Upper lobe of right lung (tissue), 1 donor: ENCODE data around the gene NGDN. TPM values are rescaled to one million over a fixed set of nuclear protein-coding genes. Genes with fewer than 3 reads are reported as not detected.

Experiments
- ATAC-seq: fragments of 200-7000 bp; cut with Tn5 transposase; one replicate; pipeline ENCODE4 v1.9.1; 2020; ENCODE audit warnings: mild to moderate bottlenecking, moderate library complexity
- DNase-seq: peaks from one replicate; pipeline ENCODE4 v3.0.0-alpha.2; 2020
- H3K27ac ChIP-seq: fragments of 200-600 bp; one replicate; pipeline ENCODE4 v1.8.0; 2022
- H3K27me3 ChIP-seq: fragments of 200-600 bp; one replicate; pipeline ENCODE4 v1.8.0; 2022; ENCODE audit warnings: mild to moderate bottlenecking
- H3K36me3 ChIP-seq: fragments of 200-600 bp; one replicate; pipeline ENCODE4 v1.8.0; 2022
- H3K4me1 ChIP-seq: fragments of 200-600 bp; one replicate; pipeline ENCODE4 v1.8.0; 2022
- H3K4me3 ChIP-seq: fragments of 200-600 bp; one replicate; pipeline ENCODE4 v1.8.0; 2022; ENCODE audit warnings: mild to moderate bottlenecking
- H3K9me3 ChIP-seq: fragments of 200-600 bp; one replicate; pipeline ENCODE4 v1.8.0; 2022
- CTCF ChIP-seq: fragments of 200-600 bp; IDR thresholded peaks from one replicate; pipeline ENCODE4 v1.8.0; 2022; ENCODE audit warnings: antibody characterized with exemption
- intact Hi-C: fragments of 100-400 bp; cut with DNase I; formaldehyde crosslinking; loops from one replicate; pipeline ENCODE4 v1.11.0; 2022
- total RNA-seq: library from RNA; stranded (reverse); fragmentation: NEBNext Ultra II Directional; extraction: Animal tissue kit (Norgen Biotek cat#: 25700); gene quantifications from one replicate; pipeline ENCODE4 v1.2.1, GENCODE V29; 2021
- donor health status: DM: no; HTN: yes; CAD: no; lungs with severe emphysema.

Gene NGDN
- total RNA-seq, 1 donor from 2014 or later: 32.3 TPM

- DNase-seq (no peak), ATAC-seq (no peak)
- Histone ChIP-seq H3K27me3 (no peaks in the 10 kb centered on the region), H3K4me3 (no peak overlapping the region), H3K9me3 (no peaks in the 10 kb centered on the region), H3K36me3 (no peaks in the 10 kb centered on the region), H3K27ac (no peak overlapping the region), H3K4me1 (no peaks in the 10 kb centered on the region)
- intact Hi-C loops: no loop called here
- no peak for TF ChIP-seq CTCF
Observed at GRCh38 chr14:23523229-23524016, 53.9 kb downstream of the NGDN start.

- no peak for TF ChIP-seq CTCF
- Histone ChIP-seq H3K36me3 (no peaks in the 10 kb centered on the region), H3K9me3 (no peaks in the 10 kb centered on the region), H3K4me3 (no peak overlapping the region), H3K27ac (no peak overlapping the region), H3K4me1 (no peaks in the 10 kb centered on the region), H3K27me3 (no peaks in the 10 kb centered on the region)
- intact Hi-C loops: no loop called here
- ATAC-seq (no peak), DNase-seq (no peak)
Observed at GRCh38 chr14:23524954-23525353, 55.5 kb downstream of the NGDN start.

GRCh38 chr14:23525611-23526010 lies 56.1 kb downstream of the NGDN start:
- no peak for DNase-seq
- intact Hi-C loops: no loop called here
- H3K27me3 ChIP-seq: no peaks in the 10 kb centered on the region

More at GRCh38 chr14:23525611-23526010, 56.1 kb downstream of the NGDN start:
- H3K4me1 ChIP-seq: no peaks in the 10 kb centered on the region
- no peak for ATAC-seq
- H3K36me3 ChIP-seq: no peaks in the 10 kb centered on the region
- no peaks in the 10 kb centered on the region for H3K9me3 ChIP-seq
- no peak for TF ChIP-seq CTCF
- no peak overlapping the region for H3K27ac ChIP-seq
- no peak overlapping the region for H3K4me3 ChIP-seq

Other genes starting within 250 kb of the NGDN start
- not detected for gene RNF212B, start 231.8 kb upstream of the NGDN start, total RNA-seq
- 11.0 TPM for gene HOMEZ, start 183.6 kb upstream of the NGDN start, total RNA-seq
- 14.6 TPM for gene PPP1R3E, start 166.8 kb upstream of the NGDN start, total RNA-seq
- gene BCL2L2, start 162.9 kb upstream of the NGDN start, total RNA-seq: 53.0 TPM
- gene PABPN1, start 148.2 kb upstream of the NGDN start, total RNA-seq: 118 TPM
- 12.1 TPM for gene SLC22A17, start 116.8 kb upstream of the NGDN start, total RNA-seq
- 10.4 TPM for gene EFS, start 104.5 kb upstream of the NGDN start, total RNA-seq
- not detected for gene IL25, start 96.9 kb upstream of the NGDN start, total RNA-seq
- 0.96 TPM for gene CMTM5, start 92.7 kb upstream of the NGDN start, total RNA-seq
- 3.4 TPM for gene MYH6, start 61.4 kb upstream of the NGDN start, total RNA-seq
- 0.12 TPM for gene MYH7, start 34.0 kb upstream of the NGDN start, total RNA-seq
- gene ZFHX2, start 82.1 kb downstream of the NGDN start, total RNA-seq: 2.3 TPM
- gene THTPA, start 86.6 kb downstream of the NGDN start, total RNA-seq: 15.5 TPM
- gene AP1G2, start 98.1 kb downstream of the NGDN start, total RNA-seq: 128 TPM
- gene JPH4, start 109.1 kb downstream of the NGDN start, total RNA-seq: 6.2 TPM
- 0.61 TPM for gene DHRS2, start 166.7 kb downstream of the NGDN start, total RNA-seq